Esophagus muscularis mucosa (tissue), 4 donors: ENCODE results near the gene MYO16.

Experiments used
- EP300 ChIP-seq: sonication (generic); formaldehyde crosslinking; IDR thresholded peaks from one replicate; pipeline ENCODE4 v1.6.1; 2017; ENCODE audit warnings: antibody characterized with exemption
- POLR2AphosphoS5 ChIP-seq, 2 donors: sonication (generic); formaldehyde crosslinking; IDR thresholded peaks; one replicate each; pipeline ENCODE4 v1.6.1; 2017; ENCODE audit warnings: antibody characterized with exemption in 2 of 2
- TF ChIP-seq, protein P1 (sequence below), 3 experiments: fragments of 200-600 bp in 2 of 3; fragments of 450-650 bp in 1 of 3; sonication (generic) in 2 of 3; IDR thresholded peaks; one replicate each; pipeline ENCODE4 v1.5.1; 2017 to 2019; ENCODE audit warnings: antibody characterized with exemption in 3 of 3, mild to moderate bottlenecking in 2 of 3, moderate library complexity in 1 of 3

DNA sequence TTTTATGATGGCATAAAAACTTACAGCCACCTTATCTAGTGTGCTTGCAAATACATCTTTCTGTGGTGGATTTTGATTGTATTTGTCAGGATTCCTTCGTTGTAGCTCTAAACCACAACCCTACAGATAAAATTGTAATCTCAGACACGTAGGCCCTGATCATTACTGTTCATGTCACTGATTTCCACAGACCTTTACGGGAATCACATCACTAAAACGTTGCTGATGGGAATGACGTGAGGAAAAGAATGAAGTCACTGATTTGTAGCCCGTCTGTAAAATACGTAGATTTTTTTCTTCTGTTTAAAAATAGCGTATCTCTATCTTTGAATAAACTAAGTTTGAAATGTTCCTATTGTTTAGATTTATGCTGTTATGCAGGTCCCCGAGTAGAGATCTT lies 399.2 kb downstream of the MYO16 start:
- TF ChIP-seq, protein P1, sequence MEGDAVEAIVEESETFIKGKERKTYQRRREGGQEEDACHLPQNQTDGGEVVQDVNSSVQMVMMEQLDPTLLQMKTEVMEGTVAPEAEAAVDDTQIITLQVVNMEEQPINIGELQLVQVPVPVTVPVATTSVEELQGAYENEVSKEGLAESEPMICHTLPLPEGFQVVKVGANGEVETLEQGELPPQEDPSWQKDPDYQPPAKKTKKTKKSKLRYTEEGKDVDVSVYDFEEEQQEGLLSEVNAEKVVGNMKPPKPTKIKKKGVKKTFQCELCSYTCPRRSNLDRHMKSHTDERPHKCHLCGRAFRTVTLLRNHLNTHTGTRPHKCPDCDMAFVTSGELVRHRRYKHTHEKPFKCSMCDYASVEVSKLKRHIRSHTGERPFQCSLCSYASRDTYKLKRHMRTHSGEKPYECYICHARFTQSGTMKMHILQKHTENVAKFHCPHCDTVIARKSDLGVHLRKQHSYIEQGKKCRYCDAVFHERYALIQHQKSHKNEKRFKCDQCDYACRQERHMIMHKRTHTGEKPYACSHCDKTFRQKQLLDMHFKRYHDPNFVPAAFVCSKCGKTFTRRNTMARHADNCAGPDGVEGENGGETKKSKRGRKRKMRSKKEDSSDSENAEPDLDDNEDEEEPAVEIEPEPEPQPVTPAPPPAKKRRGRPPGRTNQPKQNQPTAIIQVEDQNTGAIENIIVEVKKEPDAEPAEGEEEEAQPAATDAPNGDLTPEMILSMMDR (IDR thresholded peaks at IDR 0.05) = no peak
- TF ChIP-seq POLR2AphosphoS5 (IDR thresholded peaks at IDR 0.05) (no peak), EP300 (no peak)
